NCI-H774 (cell line): ENCODE results near the gene INO80D.
"Not testable (repeated sequence)": the region's sequence is repeated elsewhere in the genome, so short reads cannot be mapped to it uniquely, and the experiment has no call there.

Source experiments
- DNase-seq: peaks from one replicate; lab custom pipeline; 2025; lab: John Stamatoyannopoulos, UW

Gene INO80D

GRCh38 chr2:205976934-205977659 is 108.9 kb downstream of the INO80D start:
- DNase-seq: not testable (repeated sequence)

DNA sequence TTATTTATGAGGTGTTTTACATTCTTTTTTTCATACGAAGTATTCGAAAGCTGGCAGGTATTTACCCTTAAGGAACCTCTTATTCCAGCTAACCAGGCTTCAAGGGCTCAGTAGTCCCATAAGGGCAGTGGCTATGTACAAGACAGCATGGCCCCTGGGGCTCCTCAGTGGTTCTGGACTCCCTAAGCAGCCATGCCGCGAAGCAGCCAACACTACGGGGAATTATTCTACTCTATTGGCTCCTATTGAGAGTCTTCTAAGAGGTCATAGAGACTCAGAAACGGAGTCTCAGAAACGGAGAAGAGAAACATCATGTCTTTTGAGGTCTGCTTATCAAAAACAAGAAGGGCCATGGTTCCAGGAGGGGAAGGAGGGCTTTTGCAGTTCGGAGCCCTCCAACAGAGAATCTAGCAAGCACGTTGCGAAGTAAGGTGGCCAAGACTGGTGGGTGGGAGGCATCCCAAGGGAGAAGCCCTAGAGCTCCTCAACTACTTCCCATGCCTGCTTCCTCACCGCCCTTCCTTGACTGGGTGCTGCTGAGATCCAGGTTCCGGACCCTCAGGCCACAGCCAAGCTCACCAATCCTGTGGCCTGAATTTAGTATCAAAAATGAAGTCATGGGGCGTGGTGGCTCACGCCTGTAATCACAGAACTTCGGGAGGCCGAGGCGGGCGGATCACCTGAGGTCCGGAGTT is 109.7 kb downstream of the INO80D start:
- no peak for DNase-seq

DNA sequence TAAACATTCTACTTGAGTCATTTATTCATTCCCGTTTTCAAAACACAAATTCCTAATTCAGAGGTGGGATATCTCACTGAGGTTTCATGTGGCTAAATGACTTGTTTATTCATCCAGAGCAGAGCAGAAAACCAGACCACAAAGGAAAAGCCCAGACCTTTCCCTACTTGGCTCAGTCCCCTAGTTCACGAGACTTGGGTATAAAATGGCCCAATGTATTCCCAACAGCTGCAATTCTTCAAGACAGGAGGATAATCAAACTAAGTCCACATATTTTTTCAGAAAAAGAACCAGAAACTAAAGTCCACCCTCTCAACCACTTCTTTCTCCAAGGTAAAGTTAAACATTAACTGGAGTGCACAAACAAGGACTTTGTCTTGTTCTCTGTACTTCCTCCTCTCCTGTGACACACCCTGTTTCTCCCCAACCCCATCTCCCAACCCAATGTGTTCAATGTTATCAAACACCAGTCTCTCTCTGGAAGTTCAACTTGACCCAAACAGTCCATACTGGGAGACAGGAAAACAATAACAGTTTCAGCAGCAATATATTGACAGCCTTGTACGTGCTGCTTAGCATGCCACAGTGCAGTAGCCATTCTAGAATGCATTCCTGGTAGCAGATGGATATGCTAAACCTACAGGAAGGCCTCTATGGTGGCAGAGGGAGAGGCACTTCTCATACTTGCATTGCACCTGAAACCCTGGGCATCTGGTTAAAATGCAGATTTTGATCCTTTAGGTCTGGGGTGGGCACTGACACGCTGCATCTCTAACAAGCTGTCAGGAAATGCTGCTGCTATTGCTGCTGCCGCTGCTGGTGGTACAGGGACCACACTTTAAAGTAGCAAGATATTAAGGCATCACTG is 110.7 kb downstream of the INO80D start:
- DNase-seq: no peak

- DNase-seq: no peak
These were observed 113.9 kb downstream of the INO80D start for GRCh38 chr2:205972113-205972512.

DNA sequence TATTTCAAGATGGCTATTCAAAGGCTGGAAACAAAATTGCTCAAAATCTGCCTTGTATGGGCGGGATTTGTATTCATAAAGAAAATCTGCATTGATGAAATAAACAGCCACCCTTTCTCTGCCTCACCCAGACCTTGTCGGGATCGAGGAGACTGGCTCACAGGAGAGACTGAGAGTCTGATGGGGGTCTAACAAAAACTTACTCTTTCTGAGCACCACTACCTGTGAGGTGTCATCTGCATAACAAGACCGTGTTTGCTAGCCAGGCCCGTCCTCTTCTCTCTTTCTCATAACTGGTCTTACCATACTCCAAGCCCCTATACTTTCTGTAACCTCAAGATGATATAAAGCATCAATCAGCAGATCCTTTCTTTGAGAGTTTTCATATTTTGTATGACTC is 115.6 kb downstream of the INO80D start:
- DNase-seq: no peak

DNA sequence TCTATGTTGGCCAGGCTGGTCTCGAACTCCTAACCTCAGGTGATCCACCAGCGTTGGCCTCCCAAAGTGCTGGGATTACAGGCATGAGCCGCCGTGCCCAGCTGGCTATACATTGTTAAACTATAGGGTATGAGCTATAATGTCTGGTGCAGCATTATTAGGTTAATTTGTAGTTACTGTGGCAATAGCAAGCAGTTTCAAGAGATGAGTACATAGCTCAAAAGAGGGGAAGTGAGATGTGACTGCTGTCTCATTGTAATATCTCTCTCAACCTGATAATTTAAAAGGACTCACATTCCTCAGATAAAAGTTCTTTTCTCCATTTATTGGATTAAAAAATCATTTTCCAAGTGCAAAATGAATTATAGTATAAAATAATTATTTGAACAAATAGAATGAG is 116.4 kb downstream of the INO80D start:
- no peak for DNase-seq

GRCh38 chr2:205967391-205968075 is 118.4 kb downstream of the INO80D start:
- no peak for DNase-seq

DNA sequence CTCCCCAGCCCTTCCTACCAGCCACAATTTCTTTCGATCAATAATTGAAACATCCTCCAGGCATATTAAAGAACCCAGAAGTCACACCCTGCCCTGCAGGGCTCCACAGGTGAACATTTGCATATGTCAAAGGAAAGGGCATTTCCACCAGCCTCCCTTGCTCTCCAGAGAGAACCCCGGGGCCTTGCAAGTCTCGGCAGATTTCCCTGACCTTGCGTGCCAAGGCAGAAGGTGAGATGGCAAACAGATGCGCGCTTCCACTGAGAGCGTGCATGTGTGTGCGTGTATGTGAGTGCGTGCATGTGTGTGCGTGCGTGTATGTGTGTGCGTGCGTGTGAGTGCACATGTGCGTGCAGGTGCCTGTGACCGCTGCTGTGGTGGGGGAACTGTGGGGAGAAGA is 120.3 kb downstream of the INO80D start:
- DNase-seq: no peak

DNA sequence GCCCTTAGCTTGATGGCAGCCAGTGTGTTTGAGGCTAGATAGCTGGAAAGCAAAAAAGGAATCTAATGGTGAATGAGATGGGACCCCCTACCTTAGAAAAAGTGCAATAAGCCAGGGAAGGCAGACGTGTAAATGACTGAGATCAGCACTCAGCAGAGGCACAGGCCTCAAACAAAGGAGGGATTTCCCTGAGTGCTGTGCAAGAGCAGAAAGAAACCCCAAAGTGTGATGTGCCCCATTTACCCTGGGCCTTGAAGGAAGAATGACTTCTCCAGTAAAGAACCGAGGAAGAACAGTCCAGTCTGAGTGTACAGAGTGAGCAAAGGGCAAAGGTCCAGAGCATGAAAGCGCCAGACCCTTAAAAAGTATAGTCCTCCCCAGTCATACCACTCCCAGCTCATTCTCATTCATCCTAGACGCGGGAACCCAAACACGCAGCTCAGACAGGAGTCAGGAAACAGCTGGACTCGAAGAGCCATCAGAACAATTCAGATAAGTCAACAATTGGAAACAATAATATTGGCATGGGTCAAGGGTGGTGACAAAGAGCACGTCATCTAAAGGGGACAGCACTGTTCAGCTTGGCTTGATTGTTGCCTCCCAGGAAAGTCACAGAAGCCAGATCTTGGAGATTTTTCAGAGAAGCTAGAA is 121.7 kb downstream of the INO80D start:
- no peak for DNase-seq

DNA sequence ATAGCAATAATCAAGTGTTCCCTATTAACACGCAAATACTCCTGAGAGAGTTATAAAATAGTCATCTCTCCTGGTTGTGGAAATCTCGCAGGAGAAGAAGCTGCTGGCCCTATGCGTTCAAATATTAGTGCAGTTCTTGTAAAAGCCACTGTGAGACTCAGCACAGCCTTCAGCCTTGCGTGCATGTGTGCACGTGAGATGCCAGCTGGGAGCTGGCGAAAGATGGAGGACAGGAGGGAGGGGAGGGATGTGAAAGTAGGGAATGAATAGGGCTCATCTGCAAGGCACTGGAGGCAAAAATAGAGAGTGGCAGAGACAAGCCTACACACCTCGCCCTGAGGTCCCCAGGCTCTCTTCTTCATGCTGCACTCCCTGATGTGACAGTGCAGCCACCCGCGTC is 126.5 kb downstream of the INO80D start:
- DNase-seq: no peak

GRCh38 chr2:205957452-205958154 is 128.4 kb downstream of the INO80D start:
- DNase-seq: no peak

DNA sequence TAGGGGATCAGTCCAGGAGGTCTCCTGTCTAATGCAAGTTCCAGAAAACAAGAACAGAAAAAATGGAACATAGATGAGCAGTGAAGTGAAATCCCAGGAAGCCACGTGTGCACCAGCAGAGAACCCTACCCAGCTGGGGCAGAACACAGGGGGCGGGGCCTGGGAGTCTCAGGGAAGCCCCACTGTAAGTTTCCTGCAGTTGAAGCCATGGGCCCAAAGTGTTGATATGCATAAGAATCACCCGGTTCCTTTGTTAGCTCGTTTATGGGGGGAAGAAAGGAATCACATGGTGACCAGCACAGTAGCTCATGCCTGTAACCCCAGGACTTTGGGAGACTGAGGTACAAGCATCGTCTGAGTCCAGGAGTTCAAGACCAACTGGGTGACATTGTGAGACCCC is 131.3 kb downstream of the INO80D start:
- DNase-seq: no peak

GRCh38 chr2:205952282-205952681 is 133.7 kb downstream of the INO80D start:
- no peak for DNase-seq

GRCh38 chr2:205948883-205949282 is 137.1 kb downstream of the INO80D start:
- DNase-seq: no peak

GRCh38 chr2:205948496-205948837 is 137.5 kb downstream of the INO80D start:
- no peak for DNase-seq

GRCh38 chr2:205947621-205948495 is 138.1 kb downstream of the INO80D start:
- peak; percentile 65 for DNase-seq

DNA sequence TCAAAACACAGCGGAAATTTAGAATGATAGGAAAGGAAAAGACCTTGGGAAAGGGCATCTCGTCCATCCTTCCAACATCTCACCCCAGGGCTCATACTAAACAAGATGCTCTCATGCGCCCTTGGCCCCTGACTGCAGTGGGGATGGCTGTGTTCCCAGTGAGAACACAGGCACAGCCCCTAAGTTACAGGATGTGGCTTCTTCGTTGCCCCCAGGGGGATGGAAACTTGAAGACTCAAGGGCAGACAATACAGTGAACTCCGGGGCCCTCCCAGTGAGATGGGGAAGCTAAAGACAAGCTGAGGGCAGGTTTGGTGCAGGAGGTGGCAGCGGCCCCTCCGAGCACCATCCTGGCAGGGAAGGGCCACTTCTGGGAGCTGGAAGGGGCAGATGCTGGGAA is 139.7 kb downstream of the INO80D start:
- no peak for DNase-seq
